T-helper 2 cell treated with Interferon-gamma antibody and Interleukin-4, amounts not matched to agents 5 μg/mL and 100 μg/mL, for 36 hours (primary cell): ENCODE results near the gene PALS1.

Source experiments
- DNase-seq: peaks from one replicate; pipeline ENCODE4 v3.0.0; 2021; ENCODE audit warnings: low spot score
- H3K27ac Mint-ChIP-seq: one replicate; pipeline ENCODE4 v1.8.0; 2021; ENCODE audit warnings: mild to moderate bottlenecking, mixed read lengths
- H3K27me3 Mint-ChIP-seq: one replicate; pipeline ENCODE4 v1.8.0; 2021; ENCODE audit warnings: low read depth, mixed read lengths
- H3K36me3 Mint-ChIP-seq: one replicate; pipeline ENCODE4 v1.8.0; 2021; ENCODE audit warnings: low read depth, mixed read lengths
- H3K4me1 Mint-ChIP-seq: one replicate; pipeline ENCODE4 v1.8.0; 2021; ENCODE audit warnings: low read depth, mixed read lengths
- H3K4me3 Mint-ChIP-seq: one replicate; pipeline ENCODE4 v1.8.0; 2022; ENCODE audit warnings: mild to moderate bottlenecking, moderate library complexity, mixed read lengths
- H3K9me3 Mint-ChIP-seq: one replicate; pipeline ENCODE4 v1.8.0; 2021; ENCODE audit warnings: mixed read lengths

PALS1 gene

DNA sequence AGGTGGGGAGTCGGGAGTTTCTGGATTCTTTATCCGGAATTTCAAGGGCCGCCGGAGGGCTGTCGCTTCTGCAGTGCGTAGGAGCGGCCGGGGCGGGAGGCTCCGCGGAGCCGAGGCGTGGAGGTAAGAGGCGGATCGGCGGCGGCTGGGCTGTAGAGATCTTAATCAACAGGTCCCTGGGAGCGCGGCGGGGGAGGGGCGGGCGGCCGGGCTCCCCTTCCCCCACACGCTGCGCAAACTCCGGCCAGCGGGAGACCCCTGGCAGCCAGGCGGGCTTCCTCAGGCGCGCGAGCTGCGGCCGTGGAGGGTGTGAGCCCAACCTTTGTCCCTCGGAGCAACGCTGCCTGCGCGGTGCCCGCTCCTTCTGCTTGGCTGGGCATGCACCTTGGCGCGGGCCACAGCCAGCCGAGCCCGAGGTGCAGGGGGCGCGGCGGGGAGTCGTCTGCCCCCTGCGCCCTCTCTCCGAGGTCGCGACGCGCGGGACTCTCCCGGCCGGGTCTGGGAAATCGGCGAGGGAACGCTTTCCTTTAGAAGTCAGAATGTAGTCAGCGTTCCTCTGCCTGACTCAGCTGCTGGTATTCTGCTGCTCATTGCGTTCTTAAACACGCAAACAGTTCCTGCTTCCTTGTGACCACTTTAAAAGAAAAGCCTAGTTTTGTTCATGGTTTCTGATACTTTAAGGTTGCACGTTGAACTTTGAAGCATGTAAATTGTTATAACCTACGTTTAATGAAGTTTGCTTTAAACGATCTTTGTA, at the start of gene PALS1:
PALS1 (plus strand) TSS at position 25 of the 757 bp plus-strand sequence. CDS start 37,736 bp downstream, outside the sequence.
- H3K4me1 Mint-ChIP-seq, result peaks cover 19% of the 10 kb centered on the region
- H3K36me3 Mint-ChIP-seq, result no peaks in the 10 kb centered on the region
- H3K4me3 Mint-ChIP-seq, result peak within 1 kb of the TSS; percentile 92
- no peaks in the 10 kb centered on the region for H3K9me3 Mint-ChIP-seq
- H3K27me3 Mint-ChIP-seq, result peaks cover 22% of the 10 kb centered on the region
- no peak for DNase-seq
- peak within 1 kb of the TSS; percentile 84 for H3K27ac Mint-ChIP-seq

DNA sequence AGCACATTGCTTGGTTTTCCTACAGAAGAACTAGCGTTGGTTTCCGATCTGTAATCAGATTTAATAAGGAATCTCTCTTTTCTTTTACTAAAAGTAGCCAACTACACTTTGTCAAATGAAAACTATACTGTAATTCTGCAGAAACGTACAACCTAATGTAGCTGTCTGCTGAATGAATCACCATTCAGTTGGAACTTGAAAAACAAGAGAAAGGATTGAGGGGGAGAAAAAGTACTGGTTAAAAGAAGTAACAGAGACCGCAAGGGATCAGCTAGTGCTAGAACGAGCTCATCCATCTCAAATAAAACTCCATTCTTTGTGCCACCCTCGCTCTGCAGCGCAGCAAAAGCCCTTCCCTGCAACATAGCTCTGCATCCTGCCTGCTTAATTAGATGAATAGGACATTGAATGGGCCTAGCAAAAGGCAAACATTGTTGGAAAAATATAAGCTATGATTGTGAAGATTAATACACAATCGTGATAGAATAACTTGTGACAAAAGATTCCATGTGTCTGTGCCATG, 49.4 kb upstream of the PALS1 start:
- Mint-ChIP-seq H3K4me3 (no peak overlapping the region), H3K27me3 (no peaks in the 10 kb centered on the region), H3K36me3 (no peaks in the 10 kb centered on the region), H3K9me3 (no peaks in the 10 kb centered on the region), H3K27ac (no peak overlapping the region), H3K4me1 (peaks cover 14% of the 10 kb centered on the region)
- no peak for DNase-seq

GRCh38 chr14:67192366-67192765, 48.9 kb upstream of the PALS1 start:
- Mint-ChIP-seq H3K9me3 (no peaks in the 10 kb centered on the region), H3K4me3 (no peak overlapping the region), H3K27me3 (no peaks in the 10 kb centered on the region), H3K4me1 (peaks cover 20% of the 10 kb centered on the region), H3K27ac (no peak overlapping the region), H3K36me3 (no peaks in the 10 kb centered on the region)
- DNase-seq, result no peak

DNA sequence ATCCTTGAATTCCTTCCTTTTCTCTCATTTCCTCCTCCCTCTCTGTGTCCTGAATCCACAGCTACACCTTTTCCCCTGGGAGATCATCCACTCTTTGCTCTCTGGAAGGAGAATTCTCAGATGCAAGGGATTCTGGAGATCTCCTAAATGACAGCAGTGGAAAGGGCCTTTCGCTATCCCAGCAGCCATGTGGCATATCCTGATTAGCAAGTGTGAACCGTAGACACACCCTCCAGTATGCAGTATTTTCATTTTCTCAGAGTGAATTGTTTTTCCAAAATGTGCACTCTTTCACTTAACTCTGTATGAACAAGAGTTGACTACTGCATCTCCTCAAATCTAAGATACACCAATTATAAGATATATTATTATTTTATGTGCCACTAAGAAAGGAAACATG, 46.0 kb upstream of the PALS1 start:
- H3K36me3 Mint-ChIP-seq, result no peaks in the 10 kb centered on the region
- H3K27ac Mint-ChIP-seq, result no peak overlapping the region
- DNase-seq, result no peak
- peaks cover 16% of the 10 kb centered on the region for H3K4me1 Mint-ChIP-seq
- H3K9me3 Mint-ChIP-seq, result no peaks in the 10 kb centered on the region
- H3K27me3 Mint-ChIP-seq, result no peaks in the 10 kb centered on the region
- H3K4me3 Mint-ChIP-seq, result no peak overlapping the region

DNA sequence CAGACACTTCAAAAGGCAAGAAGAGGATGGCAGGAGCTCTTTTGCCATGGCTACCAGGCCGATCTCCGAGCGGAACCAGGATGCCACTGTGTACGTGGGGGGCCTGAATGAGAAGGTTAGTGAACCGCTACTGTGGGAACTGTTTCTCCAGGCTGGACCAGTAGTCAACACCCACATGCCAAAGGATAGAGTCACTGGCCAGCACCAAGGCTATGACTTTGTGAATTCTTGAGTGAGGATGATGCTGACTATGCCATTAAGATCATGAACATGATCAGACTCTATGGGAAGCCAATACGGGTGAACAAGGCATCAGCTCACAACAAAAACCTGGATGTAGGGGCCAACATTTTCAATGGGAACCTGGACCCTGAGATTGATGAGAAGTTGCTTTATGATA, 42.2 kb upstream of the PALS1 start:
- H3K4me1 Mint-ChIP-seq, result peaks cover 15% of the 10 kb centered on the region
- no peaks in the 10 kb centered on the region for H3K36me3 Mint-ChIP-seq
- no peak overlapping the region for H3K27ac Mint-ChIP-seq
- DNase-seq, result no peak
- H3K4me3 Mint-ChIP-seq, result no peak overlapping the region
- H3K27me3 Mint-ChIP-seq, result peaks cover 2% of the 10 kb centered on the region
- H3K9me3 Mint-ChIP-seq, result no peaks in the 10 kb centered on the region

DNA sequence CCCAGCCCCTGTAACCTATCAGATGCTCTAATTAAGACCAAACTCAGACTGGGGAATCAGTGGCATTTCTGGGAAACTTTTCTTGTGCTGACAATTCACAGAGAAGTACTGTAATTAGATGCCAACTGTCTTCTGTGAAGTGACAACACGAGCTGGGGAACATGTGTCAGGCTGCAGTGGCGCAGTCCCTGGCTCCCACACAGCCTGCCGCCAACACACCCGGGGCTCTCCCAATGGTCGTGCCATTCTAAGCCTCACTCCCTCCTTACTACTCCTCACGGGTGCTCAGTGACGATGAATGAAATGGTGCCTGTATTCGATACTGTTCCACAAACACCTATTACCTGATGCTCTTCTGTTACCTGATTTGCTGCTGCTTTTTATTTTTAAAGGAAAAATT, 33.4 kb upstream of the PALS1 start:
- H3K27me3 Mint-ChIP-seq, result peaks cover 4% of the 10 kb centered on the region
- no peaks in the 10 kb centered on the region for H3K36me3 Mint-ChIP-seq
- H3K4me3 Mint-ChIP-seq, result no peak overlapping the region
- peaks cover 3% of the 10 kb centered on the region for H3K4me1 Mint-ChIP-seq
- no peak for DNase-seq
- no peak overlapping the region for H3K27ac Mint-ChIP-seq
- no peaks in the 10 kb centered on the region for H3K9me3 Mint-ChIP-seq

DNA sequence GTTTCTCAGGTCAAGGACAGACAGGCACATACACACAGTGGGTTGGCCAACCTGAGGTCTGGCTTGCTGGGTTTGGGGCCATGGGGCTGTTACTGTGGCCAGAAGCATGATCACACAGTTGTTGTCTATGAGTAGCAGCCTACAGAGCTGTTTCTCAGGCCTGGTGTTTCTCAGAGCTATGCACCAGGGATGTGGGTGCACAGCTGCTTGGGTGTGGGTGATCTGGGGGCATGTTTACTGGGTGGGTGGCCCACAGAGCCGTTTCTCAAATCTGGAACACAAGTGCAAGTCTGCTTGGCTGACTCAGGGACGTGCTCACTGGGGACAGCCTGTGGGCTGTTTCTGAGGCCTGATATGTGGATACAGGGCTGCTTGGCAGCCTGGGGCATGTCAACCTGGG, 23.1 kb upstream of the PALS1 start:
- DNase-seq, result no peak
- Mint-ChIP-seq H3K36me3 (no peaks in the 10 kb centered on the region), H3K27me3 (peaks cover 4% of the 10 kb centered on the region), H3K9me3 (no peaks in the 10 kb centered on the region), H3K27ac (no peak overlapping the region), H3K4me1 (no peaks in the 10 kb centered on the region), H3K4me3 (no peak overlapping the region)

DNA sequence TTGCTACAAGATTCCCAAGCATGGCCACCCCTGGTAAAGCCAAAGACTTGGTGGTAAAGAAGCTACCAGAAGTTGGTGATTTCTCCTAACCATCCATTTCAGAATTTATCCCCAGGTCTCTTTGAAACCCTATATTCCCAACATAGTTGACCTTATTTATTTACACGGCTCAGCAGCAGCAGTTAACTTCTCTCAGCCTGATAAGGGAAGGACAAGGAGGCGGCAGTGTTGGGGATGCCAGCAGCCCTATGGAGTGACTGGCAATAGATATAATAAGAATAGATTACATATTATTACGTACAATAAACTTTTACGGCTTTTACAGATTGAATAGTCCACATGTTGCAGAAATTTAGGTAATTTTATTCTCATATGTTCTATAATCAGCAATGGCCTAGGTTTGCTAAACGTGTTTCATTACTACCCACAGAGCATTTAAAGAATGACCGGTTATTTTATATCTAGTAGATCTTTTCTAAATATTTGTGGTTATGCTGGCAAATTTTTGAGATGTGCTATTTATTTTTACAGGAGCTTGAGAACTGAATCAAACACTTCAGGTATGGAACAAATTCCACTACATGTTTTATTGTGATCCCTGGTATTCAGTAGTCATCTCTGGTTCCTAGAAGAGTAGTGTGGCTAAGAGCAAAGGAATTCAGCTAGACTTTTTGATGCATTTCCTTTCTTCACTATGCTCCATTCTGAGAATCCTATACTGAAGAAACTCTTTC, 19.8 kb upstream of the PALS1 start:
- DNase-seq, result no peak
- Mint-ChIP-seq H3K4me1 (peaks cover 5% of the 10 kb centered on the region), H3K4me3 (no peak overlapping the region), H3K9me3 (no peaks in the 10 kb centered on the region), H3K27me3 (peaks cover 7% of the 10 kb centered on the region), H3K27ac (no peak overlapping the region), H3K36me3 (no peaks in the 10 kb centered on the region)

- H3K4me3 Mint-ChIP-seq, result no peak overlapping the region
- no peak for DNase-seq
- no peaks in the 10 kb centered on the region for H3K36me3 Mint-ChIP-seq
- H3K9me3 Mint-ChIP-seq, result no peaks in the 10 kb centered on the region
- H3K4me1 Mint-ChIP-seq, result peaks cover 5% of the 10 kb centered on the region
- H3K27me3 Mint-ChIP-seq, result peaks cover 10% of the 10 kb centered on the region
- no peak overlapping the region for H3K27ac Mint-ChIP-seq
These were observed 19.3 kb upstream of the PALS1 start for GRCh38 chr14:67221982-67222328.

GRCh38 chr14:67225523-67225922, 15.7 kb upstream of the PALS1 start:
- no peaks in the 10 kb centered on the region for H3K36me3 Mint-ChIP-seq
- peaks cover 5% of the 10 kb centered on the region for H3K4me1 Mint-ChIP-seq
- no peak overlapping the region for H3K4me3 Mint-ChIP-seq

DNA sequence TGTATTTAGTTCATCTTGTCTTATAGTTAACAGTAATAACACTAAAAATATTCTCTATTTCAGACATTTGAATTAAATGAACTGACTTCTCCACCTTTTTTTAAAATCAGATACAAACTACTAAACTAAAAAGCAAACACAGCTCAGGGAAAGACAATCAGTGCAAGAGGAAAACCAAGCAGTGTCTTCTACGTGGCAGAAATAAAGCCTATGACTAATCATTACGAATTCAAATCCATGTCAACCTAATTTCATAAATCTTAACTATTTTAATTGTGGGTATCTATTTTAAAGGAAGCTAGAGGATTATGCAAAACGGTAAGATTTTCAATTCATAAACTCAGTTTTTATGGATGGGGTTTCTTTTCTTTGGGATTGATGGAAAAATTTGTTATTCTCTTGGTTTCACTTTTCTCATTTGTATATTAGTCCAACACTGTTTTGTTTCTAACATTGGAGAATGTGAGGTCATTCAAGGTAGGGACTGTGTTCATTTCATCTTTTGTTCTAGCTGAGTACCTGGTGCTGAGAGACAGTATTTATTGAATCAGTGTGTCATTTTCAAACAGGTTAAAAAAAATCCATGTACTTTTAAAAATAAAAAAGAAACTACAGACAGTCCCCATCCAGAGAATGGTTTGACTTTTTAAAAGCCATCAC, 12.8 kb upstream of the PALS1 start:
- Mint-ChIP-seq H3K4me3 (no peak overlapping the region), H3K27ac (no peak overlapping the region), H3K4me1 (peaks cover 5% of the 10 kb centered on the region), H3K36me3 (no peaks in the 10 kb centered on the region), H3K27me3 (peaks cover 8% of the 10 kb centered on the region), H3K9me3 (no peaks in the 10 kb centered on the region)
- DNase-seq, result no peak

More at GRCh38 chr14:67225523-67225922, 15.7 kb upstream of the PALS1 start:
- H3K27ac Mint-ChIP-seq, result no peak overlapping the region
- H3K27me3 Mint-ChIP-seq, result peaks cover 12% of the 10 kb centered on the region
- H3K9me3 Mint-ChIP-seq, result no peaks in the 10 kb centered on the region
- no peak for DNase-seq

- peaks cover 7% of the 10 kb centered on the region for H3K27me3 Mint-ChIP-seq
- no peak overlapping the region for H3K4me3 Mint-ChIP-seq
- H3K4me1 Mint-ChIP-seq, result no peaks in the 10 kb centered on the region
- no peak for DNase-seq
- no peak overlapping the region for H3K27ac Mint-ChIP-seq
- no peaks in the 10 kb centered on the region for H3K9me3 Mint-ChIP-seq
- H3K36me3 Mint-ChIP-seq, result no peaks in the 10 kb centered on the region
These were observed 9.2 kb upstream of the PALS1 start for GRCh38 chr14:67232066-67232465.

- Mint-ChIP-seq H3K4me3 (no peak overlapping the region), H3K4me1 (no peaks in the 10 kb centered on the region)
- no peak for DNase-seq
These were observed 8.6 kb upstream of the PALS1 start for GRCh38 chr14:67232621-67233020.

GRCh38 chr14:67237591-67237990, 3.6 kb upstream of the PALS1 start:
- Mint-ChIP-seq H3K9me3 (no peaks in the 10 kb centered on the region), H3K36me3 (no peaks in the 10 kb centered on the region), H3K4me1 (peaks cover 16% of the 10 kb centered on the region), H3K27ac (no peak overlapping the region), H3K4me3 (no peak overlapping the region), H3K27me3 (peaks cover 26% of the 10 kb centered on the region)
- DNase-seq, result no peak

More at GRCh38 chr14:67232621-67233020, 8.6 kb upstream of the PALS1 start:
- no peaks in the 10 kb centered on the region for H3K9me3 Mint-ChIP-seq
- no peaks in the 10 kb centered on the region for H3K36me3 Mint-ChIP-seq
- peaks cover 7% of the 10 kb centered on the region for H3K27me3 Mint-ChIP-seq
- no peak overlapping the region for H3K27ac Mint-ChIP-seq
